Measurements from ENCODE around the gene PYGO2.
"Not testable (repeated sequence)": the region's sequence is repeated elsewhere in the genome, so short reads cannot be mapped to it uniquely, and the experiment has no call there.

The PYGO2 gene

GRCh38 chr1:154990276-154990675 lies 28.7 kb upstream of the PYGO2 start:
- H3K27me3 ChIP-seq (ENCODE audit: insufficient read depth, low read length): no peaks in the 10 kb centered on the region
- no peak overlapping the region for H2AFZ ChIP-seq (ENCODE audit: low read length, unreplicated experiment)
- H3K4me3 ChIP-seq (ENCODE audit: low read depth, low read length): no peak overlapping the region
- peaks cover 18% of the 10 kb centered on the region for H3K4me1 ChIP-seq (ENCODE audit: control insufficient read depth, insufficient read depth, low read length, unreplicated experiment)
- H3K36me3 ChIP-seq (ENCODE audit: insufficient read depth, low read length): peaks cover 5% of the 10 kb centered on the region; the same call in 1 of the 2 replicates
- no peaks in the 10 kb centered on the region for H3K79me2 ChIP-seq (ENCODE audit: control insufficient read depth, insufficient read depth, low read length, unreplicated experiment)
- H3K27ac ChIP-seq (ENCODE audit: low read depth, low read length): no peak overlapping the region

- H3K36me3 ChIP-seq (ENCODE audit: insufficient read depth, low read length): peaks cover 5% of the 10 kb centered on the region; the same call in 1 of the 2 replicates
- H3K4me1 ChIP-seq (ENCODE audit: control insufficient read depth, insufficient read depth, low read length, unreplicated experiment): peaks cover 18% of the 10 kb centered on the region
- no peak overlapping the region for H2AFZ ChIP-seq (ENCODE audit: low read length, unreplicated experiment)
- H3K27me3 ChIP-seq (ENCODE audit: insufficient read depth, low read length): no peaks in the 10 kb centered on the region
- no peak overlapping the region for H3K27ac ChIP-seq (ENCODE audit: low read depth, low read length)
- no peaks in the 10 kb centered on the region for H3K79me2 ChIP-seq (ENCODE audit: control insufficient read depth, insufficient read depth, low read length, unreplicated experiment)
- H3K4me3 ChIP-seq (ENCODE audit: low read depth, low read length): no peak overlapping the region
Observed at GRCh38 chr1:154989195-154989860, 27.7 kb upstream of the PYGO2 start.

- peaks cover 10% of the 10 kb centered on the region for H3K79me2 ChIP-seq (ENCODE audit: control insufficient read depth, insufficient read depth, low read length, unreplicated experiment)
- H2AFZ ChIP-seq (ENCODE audit: low read length, unreplicated experiment): no peak overlapping the region
- H3K27ac ChIP-seq (ENCODE audit: low read depth, low read length): no peak overlapping the region
- H3K4me3 ChIP-seq (ENCODE audit: low read depth, low read length): no peak overlapping the region
- peaks cover 8% of the 10 kb centered on the region for H3K4me1 ChIP-seq (ENCODE audit: control insufficient read depth, insufficient read depth, low read length, unreplicated experiment)
- peaks cover 5% of the 10 kb centered on the region; the same call in 1 of the 2 replicates for H3K36me3 ChIP-seq (ENCODE audit: insufficient read depth, low read length)
- H3K27me3 ChIP-seq (ENCODE audit: insufficient read depth, low read length): no peaks in the 10 kb centered on the region
Observed at GRCh38 chr1:154988058-154988954, 26.7 kb upstream of the PYGO2 start.

GRCh38 chr1:154987326-154987725 lies 25.7 kb upstream of the PYGO2 start:
- H3K4me3 ChIP-seq (ENCODE audit: low read depth, low read length): no peak overlapping the region
- peaks cover 11% of the 10 kb centered on the region for H3K79me2 ChIP-seq (ENCODE audit: control insufficient read depth, insufficient read depth, low read length, unreplicated experiment)
- peaks cover 5% of the 10 kb centered on the region; the same call in 1 of the 2 replicates for H3K36me3 ChIP-seq (ENCODE audit: insufficient read depth, low read length)
- H3K27me3 ChIP-seq (ENCODE audit: insufficient read depth, low read length): no peaks in the 10 kb centered on the region
- H2AFZ ChIP-seq (ENCODE audit: low read length, unreplicated experiment): no peak overlapping the region
- no peak overlapping the region for H3K27ac ChIP-seq (ENCODE audit: low read depth, low read length)
- H3K4me1 ChIP-seq (ENCODE audit: control insufficient read depth, insufficient read depth, low read length, unreplicated experiment): no peaks in the 10 kb centered on the region

GRCh38 chr1:154986736-154987135 lies 25.2 kb upstream of the PYGO2 start:
- H2AFZ ChIP-seq (ENCODE audit: low read length, unreplicated experiment); H3K4me3 ChIP-seq (ENCODE audit: low read depth, low read length); H3K36me3 ChIP-seq (ENCODE audit: insufficient read depth, low read length); H3K27ac ChIP-seq (ENCODE audit: low read depth, low read length); H3K4me1 ChIP-seq (ENCODE audit: control insufficient read depth, insufficient read depth, low read length, unreplicated experiment); H3K27me3 ChIP-seq (ENCODE audit: insufficient read depth, low read length): not testable (repeated sequence)
- H3K79me2 ChIP-seq (ENCODE audit: control insufficient read depth, insufficient read depth, low read length, unreplicated experiment): peaks cover 13% of the 10 kb centered on the region

GRCh38 chr1:154983776-154984466 lies 22.3 kb upstream of the PYGO2 start:
- Histone ChIP-seq H3K27ac (ENCODE audit: low read depth, low read length) (no peak overlapping the region), H3K4me3 (ENCODE audit: low read depth, low read length) (peak overlapping the region; percentile 80), H3K4me1 (ENCODE audit: control insufficient read depth, insufficient read depth, low read length, unreplicated experiment) (no peaks in the 10 kb centered on the region), H3K79me2 (ENCODE audit: control insufficient read depth, insufficient read depth, low read length, unreplicated experiment) (peaks cover 18% of the 10 kb centered on the region), H2AFZ (ENCODE audit: low read length, unreplicated experiment) (no peak overlapping the region), H3K36me3 (ENCODE audit: insufficient read depth, low read length) (peaks cover 10% of the 10 kb centered on the region; the same call in 1 of the 2 replicates), H3K27me3 (ENCODE audit: insufficient read depth, low read length) (no peaks in the 10 kb centered on the region)

- peak within 1 kb of the TSS; percentile 26; the same call in 1 of the 2 replicates for H3K27ac ChIP-seq (ENCODE audit: low read depth, low read length)
- no peaks in the 10 kb centered on the region for H3K4me1 ChIP-seq (ENCODE audit: control insufficient read depth, insufficient read depth, low read length, unreplicated experiment)
- peak within 1 kb of the TSS; percentile 80 for H3K4me3 ChIP-seq (ENCODE audit: low read depth, low read length)
- peaks cover 12% of the 10 kb centered on the region; the same call in 1 of the 2 replicates for H3K36me3 ChIP-seq (ENCODE audit: insufficient read depth, low read length)
- H2AFZ ChIP-seq (ENCODE audit: low read length, unreplicated experiment): peak within 1 kb of the TSS; percentile 90
- H3K27me3 ChIP-seq (ENCODE audit: insufficient read depth, low read length): no peaks in the 10 kb centered on the region
- H3K79me2 ChIP-seq (ENCODE audit: control insufficient read depth, insufficient read depth, low read length, unreplicated experiment): peaks cover 23% of the 10 kb centered on the region
Observed at GRCh38 chr1:154982897-154983648, 21.5 kb upstream of the PYGO2 start, which contains the start of gene FLAD1. TSS of gene FLAD1 (plus strand) at chr1:154983344. CDS start at chr1:154983695, 351 bp downstream.

- Histone ChIP-seq H3K27ac (ENCODE audit: low read depth, low read length) (peak overlapping the region; percentile 26; the same call in 1 of the 2 replicates), H2AFZ (ENCODE audit: low read length, unreplicated experiment) (peak overlapping the region; percentile 90), H3K4me1 (ENCODE audit: control insufficient read depth, insufficient read depth, low read length, unreplicated experiment) (peaks cover 4% of the 10 kb centered on the region), H3K4me3 (ENCODE audit: low read depth, low read length) (peak overlapping the region; percentile 80), H3K79me2 (ENCODE audit: control insufficient read depth, insufficient read depth, low read length, unreplicated experiment) (peaks cover 31% of the 10 kb centered on the region), H3K36me3 (ENCODE audit: insufficient read depth, low read length) (peaks cover 8% of the 10 kb centered on the region; the same call in 1 of the 2 replicates), H3K27me3 (ENCODE audit: insufficient read depth, low read length) (no peaks in the 10 kb centered on the region)
Observed at GRCh38 chr1:154982341-154982740, 20.8 kb upstream of the PYGO2 start.

GRCh38 chr1:154978360-154978759 lies 16.8 kb upstream of the PYGO2 start:
- Histone ChIP-seq H3K79me2 (ENCODE audit: control insufficient read depth, insufficient read depth, low read length, unreplicated experiment) (peaks cover 46% of the 10 kb centered on the region), H3K36me3 (ENCODE audit: insufficient read depth, low read length) (peaks cover 8% of the 10 kb centered on the region; the same call in 1 of the 2 replicates)

GRCh38 chr1:154977762-154978161 lies 16.2 kb upstream of the PYGO2 start:
- H3K4me1 ChIP-seq (ENCODE audit: control insufficient read depth, insufficient read depth, low read length, unreplicated experiment): peaks cover 18% of the 10 kb centered on the region
- H3K4me3 ChIP-seq (ENCODE audit: low read depth, low read length); H3K36me3 ChIP-seq (ENCODE audit: insufficient read depth, low read length); H3K27me3 ChIP-seq (ENCODE audit: insufficient read depth, low read length); H2AFZ ChIP-seq (ENCODE audit: low read length, unreplicated experiment); H3K27ac ChIP-seq (ENCODE audit: low read depth, low read length): not testable (repeated sequence)
- H3K79me2 ChIP-seq (ENCODE audit: control insufficient read depth, insufficient read depth, low read length, unreplicated experiment): peaks cover 45% of the 10 kb centered on the region

More at GRCh38 chr1:154978360-154978759, 16.8 kb upstream of the PYGO2 start:
- Histone ChIP-seq H3K4me1 (ENCODE audit: control insufficient read depth, insufficient read depth, low read length, unreplicated experiment) (peaks cover 15% of the 10 kb centered on the region), H3K27me3 (ENCODE audit: insufficient read depth, low read length) (no peaks in the 10 kb centered on the region), H3K27ac (ENCODE audit: low read depth, low read length) (no peak overlapping the region), H3K4me3 (ENCODE audit: low read depth, low read length) (no peak overlapping the region), H2AFZ (ENCODE audit: low read length, unreplicated experiment) (no peak overlapping the region)

Data from ACC112 (cell line).